GM19240 (cell line): ENCODE data around the gene GTF2F2.

Source experiments
- DNase-seq: peaks from one replicate; pipeline ENCODE4 v3.0.0; 2011; ENCODE audit warnings: low spot score; ENCODE audit not compliant: insufficient read length

Gene GTF2F2

DNA sequence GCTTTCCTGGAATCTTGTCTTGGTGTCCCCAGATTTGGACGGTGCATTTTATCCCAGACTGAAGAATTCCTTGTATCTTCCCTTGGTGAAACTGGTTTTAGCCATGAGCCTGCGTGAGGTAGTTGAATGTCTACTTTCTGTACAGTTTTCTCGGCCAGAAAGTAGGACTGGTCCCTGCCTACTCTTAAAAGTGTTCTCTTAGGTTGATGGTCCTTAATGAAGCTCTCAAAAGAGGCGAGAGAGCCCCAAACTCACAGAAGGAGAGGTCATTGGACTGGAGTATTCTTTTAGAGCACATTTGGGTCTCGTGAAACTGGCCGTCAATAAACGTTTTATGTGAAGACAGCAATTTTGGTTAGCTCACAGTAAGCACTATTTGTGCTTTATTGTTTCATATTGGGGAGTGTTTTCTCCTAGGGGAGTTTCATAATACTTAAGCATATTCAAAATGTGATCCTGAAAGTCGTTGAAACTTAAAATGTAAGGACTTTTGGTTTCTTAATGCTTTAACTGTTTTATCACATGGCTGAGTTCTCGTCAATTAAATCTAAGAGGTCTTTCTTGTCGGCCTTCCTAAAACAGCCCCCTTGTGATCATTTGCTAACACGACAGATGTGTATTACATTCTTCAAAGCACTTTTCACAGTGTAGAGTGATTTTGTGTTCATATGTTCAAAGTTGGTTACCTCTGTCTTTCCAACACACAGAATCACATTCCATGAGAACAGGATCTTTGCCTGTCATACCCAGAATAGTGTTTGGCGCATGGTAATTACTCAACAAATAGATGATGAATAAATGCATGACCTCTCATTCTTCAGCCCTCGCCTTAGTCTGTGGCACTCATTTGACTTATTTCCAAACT is 889 bp downstream of the GTF2F2 start:
- no peak for DNase-seq

DNA sequence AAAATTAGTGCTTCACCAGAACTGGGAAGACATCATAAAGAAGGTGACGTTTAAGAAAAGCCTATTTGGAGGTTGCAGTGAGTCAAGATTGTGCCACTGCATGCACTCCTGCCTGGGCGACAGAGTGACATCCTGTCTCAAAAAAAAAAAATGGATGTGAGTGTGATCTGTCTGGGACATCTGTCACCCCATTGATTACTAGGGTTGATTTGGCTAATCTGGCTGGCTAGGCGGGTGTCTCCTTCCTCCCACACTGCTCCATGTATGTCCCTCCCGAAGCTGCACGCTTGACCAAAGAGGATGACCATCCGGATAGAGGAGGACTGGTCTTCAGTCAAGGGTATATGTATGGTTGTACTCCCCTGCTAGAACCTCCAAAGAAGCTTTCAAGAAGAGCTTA is 2.6 kb downstream of the GTF2F2 start:
- DNase-seq = no peak

- DNase-seq = no peak
Observed at GRCh38 chr13:45132369-45133064, 12.2 kb downstream of the GTF2F2 start.

DNA sequence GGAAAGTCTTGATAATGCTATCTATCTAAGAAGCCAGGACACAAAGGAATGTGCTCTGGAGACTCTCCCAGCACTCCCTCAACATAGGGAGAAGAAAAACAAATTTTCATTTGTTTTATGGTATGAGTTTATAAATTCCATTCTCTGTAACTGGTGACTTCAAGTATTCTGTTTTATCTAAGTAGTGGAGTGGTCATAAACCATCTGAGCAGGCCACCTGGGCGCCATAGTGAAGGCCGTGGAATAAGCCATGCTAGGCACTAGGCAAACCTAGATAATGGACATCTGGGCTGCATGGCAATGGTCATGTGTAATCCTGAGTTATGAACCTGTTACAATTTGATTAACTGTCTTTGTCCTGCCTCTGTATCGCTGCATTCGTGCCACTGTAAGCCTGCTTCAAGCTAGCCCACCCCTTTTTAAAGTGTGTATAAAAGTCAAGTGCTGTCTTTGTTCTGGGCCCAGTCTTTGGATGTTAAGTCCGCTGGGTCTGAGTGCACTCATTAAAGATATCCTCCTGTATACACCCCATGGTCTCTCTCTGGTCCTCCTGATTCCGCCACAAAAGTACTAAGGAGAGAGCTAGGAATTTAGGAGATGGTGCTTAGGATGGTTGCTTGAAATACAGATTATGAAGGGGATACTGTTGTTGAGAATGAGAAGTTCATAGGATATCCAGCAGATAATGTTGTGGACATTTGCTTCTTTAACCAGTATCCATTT is 13.2 kb downstream of the GTF2F2 start:
- DNase-seq = no peak

DNA sequence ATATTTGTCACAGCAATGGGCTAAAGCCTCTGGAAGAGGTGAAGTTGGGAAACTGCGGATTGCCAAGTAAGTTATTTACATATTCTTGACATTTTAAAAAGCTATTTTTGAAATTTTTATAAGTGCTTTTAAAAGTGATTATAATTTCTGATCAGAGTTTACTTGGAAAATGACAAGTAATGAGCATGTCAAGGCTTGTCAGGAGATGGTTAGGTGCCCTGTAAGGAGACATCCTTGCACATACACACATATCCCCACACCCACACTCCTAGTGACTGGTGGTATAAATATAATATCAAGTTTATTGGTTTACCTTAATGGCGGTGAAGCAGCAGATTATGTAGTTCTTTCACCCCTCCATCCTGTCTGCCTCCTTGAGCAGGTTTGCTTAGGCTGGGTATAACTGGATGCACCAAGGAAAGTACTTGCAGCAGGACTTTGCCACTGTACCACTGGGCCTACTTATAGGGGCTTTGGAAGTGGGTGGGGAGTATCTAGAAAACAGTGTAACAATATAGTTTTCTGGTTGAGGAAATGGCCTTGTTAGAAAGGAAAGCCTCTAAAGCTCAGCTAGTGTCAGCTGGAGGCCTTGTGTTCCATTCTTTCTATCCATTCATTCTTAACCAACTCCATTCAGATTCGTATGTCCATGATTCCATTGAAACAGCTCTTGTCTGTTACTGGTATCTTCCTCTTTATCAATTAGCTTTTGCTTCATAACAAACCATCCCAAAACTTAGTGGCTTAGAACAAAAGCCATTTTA is 16.6 kb downstream of the GTF2F2 start:
- no peak for DNase-seq

DNA sequence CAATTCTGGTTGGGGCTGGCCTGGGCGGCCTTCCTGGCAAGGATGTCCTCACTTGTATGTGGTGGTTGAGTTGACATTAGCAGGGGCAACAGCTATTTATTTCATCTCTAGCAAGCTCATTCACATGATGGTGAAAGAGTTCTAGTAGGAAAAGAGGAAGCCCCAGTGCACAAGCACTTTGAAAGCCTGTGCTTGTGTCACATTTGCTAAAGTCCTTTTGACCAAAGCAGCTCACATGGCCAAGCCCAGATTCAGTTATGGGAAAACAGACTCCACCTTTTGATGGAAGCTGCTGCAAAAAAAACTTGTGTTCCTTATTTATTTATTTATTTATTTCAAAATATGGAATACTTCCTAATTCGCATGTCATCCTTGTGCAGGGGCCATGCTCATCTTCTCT is 17.2 kb downstream of the GTF2F2 start:
- DNase-seq = no peak

DNA sequence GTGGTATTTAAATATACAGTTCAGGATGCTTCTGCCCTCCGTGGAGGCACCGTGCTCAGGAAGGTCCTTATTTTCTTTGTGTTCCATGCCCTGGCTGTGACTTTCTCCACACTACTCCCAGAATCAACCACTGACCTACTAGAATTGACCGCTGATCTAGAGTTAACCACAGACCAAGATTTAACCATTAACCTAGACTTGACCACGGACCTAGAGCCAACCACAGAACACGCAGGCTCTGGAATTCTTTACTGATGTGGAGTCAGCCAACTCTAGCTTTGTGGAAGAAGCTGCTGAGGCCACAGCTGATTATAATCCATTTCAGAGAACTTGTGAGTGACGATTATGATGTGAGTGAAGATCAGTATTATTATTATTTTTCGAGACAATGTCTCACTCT is 18.0 kb downstream of the GTF2F2 start:
- no peak for DNase-seq

GRCh38 chr13:45141369-45141768 is 21.1 kb downstream of the GTF2F2 start:
- no peak for DNase-seq

GRCh38 chr13:45142440-45143345 is 22.4 kb downstream of the GTF2F2 start:
- DNase-seq = no peak

- no peak for DNase-seq
Observed at GRCh38 chr13:45143346-45143751, 23.0 kb downstream of the GTF2F2 start.

DNA sequence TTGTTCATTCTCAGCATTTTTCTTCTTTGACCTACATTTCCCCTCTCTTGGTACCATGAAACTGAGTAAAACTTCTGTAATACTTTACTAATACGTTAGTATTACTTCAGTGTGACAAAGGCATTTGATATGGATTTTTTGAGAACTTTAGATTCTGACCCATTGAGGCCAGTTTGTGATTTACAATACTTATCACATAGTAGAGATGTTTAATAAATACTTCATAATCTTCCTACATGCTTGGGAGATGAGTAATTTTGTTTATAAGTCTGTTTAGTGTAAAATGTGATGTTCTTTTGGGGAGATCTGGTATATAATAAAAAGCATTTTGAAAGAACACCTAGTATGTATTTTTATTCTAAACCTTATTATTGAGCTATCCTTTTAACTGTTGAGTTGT is 29.7 kb downstream of the GTF2F2 start:
- no peak for DNase-seq

DNA sequence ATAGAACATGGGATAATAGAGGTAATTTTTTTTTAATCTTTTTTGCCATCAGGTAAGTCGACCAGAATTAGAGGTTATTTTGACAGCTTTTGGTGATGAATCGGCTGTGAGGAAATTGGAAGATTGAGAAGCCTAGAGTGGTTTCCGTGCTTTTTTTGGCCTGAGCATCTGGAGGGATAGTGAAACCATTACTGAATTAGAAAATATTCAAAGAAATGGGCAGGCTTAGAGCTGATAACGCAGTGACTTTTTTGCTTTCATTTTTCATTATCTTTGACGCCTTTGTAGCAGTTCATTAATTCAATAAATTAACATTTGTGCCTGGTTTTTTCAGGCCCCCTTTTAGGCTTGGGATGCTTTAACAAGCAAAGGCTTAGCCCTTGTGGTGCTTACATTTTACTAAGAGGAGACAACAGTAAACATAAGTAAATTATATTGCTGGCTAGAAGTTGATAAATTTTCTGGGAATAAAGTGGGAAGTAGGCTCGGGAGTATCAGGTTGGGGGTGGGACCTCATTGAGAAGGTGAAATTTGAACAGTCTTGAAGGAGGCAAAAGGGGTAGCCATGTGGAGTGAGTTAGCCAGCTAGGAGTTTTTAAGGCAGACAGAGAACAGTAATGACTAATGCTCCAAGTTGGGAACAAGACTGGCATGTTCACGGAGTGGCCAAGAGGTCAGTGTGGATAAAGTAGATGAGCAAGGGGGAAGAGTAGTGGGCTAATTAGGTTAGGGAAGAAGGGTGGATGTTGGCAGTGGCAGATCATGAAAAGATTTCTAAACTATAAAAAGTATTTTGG is 36.5 kb downstream of the GTF2F2 start:
- no peak for DNase-seq

DNA sequence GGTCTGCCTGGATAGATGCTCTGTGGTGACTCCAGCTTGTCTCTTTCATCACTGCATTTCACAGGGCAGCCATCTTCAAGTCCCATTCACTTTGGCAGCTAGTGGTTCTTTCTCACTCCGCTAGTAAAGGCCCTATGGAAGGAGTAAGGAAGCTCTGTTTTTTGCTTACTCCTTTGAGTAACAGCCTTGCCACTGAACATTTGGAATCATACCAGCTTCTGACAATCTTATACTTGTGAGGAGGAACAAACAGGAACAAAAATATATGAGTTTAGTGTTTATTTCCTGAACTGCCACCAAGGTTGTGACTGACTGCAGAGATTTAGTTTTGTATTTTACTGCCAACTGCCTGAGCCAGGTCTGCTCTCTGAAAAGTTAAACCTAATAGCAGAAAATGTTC is 41.9 kb downstream of the GTF2F2 start:
- no peak for DNase-seq

- DNase-seq = no peak
Observed at GRCh38 chr13:45162821-45163220, 42.5 kb downstream of the GTF2F2 start.

DNA sequence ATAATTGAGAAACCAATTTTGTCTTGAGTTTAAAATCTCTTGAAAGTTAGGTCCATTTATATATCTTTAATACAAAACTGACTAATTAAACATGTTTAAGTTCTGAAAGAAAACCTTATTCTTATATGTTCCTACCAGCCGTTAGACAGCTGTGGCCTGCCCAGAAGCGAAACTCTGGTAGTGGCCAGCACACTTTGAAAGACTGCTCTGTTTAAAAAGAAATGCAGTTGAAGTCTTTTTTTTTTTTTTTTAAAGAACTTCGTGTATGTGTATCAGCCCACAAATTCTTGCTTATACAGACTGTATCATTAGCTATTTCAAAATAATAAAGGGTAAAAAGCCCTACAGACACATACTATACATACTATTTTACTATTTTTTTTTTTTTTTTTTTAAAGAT is 46.5 kb downstream of the GTF2F2 start:
- no peak for DNase-seq

- DNase-seq = no peak
Observed at GRCh38 chr13:45167611-45168554, 47.6 kb downstream of the GTF2F2 start.

DNA sequence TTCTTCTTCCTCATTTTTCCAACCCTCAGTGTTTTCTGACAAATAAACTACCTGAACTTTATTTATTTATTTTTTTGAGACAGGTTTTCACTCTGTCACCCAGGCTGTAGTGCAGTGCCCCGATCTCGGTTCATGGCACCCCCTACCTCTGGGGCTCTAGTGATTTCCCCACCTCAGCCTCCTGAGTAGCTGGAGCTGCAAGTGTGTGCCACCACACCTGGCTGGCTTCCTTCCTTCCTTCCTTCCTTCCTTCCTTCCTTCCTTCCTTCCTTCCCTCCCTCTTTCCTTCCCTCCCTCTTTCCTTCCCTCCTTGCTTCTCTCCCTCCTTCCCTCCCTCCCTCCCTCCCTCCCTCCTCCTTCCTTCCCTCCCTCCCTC is 48.2 kb downstream of the GTF2F2 start:
- DNase-seq = no peak

DNA sequence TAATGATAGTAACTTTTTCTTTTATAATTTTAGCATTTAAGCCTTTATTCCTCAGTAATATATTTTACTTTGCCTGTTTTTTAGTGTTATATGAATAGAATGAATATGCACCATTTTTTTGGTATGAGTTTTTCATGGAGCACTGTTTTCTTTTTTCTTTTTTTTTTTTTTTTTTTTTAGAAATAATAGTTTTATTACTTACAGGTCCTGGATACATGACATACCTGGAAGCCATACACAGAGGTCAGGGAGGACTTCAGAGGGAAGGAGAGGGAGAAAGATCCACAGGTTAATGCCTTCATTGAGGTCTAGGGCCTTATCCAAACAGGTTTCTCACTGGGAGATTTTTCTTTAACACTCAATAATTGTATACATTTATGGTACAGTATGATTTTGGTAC is 54.2 kb downstream of the GTF2F2 start:
- no peak for DNase-seq
